Dermis blood vessel endothelial cell (primary cell): ENCODE results near the gene AIRE. TPM values are rescaled to one million over a fixed set of nuclear protein-coding genes. Genes with fewer than 3 reads are reported as not detected.
A peak's percentile ranks its signal among the peaks of the same experiment; 100 is the strongest.

Experiments
- DNase-seq: peaks from one replicate; pipeline ENCODE4 v3.0.0; 2010
- total RNA-seq: library from RNA; depleted of rRNA; stranded (reverse); fragments of >200 nt; gene quantifications from 2 replicates; pipeline ENCODE4 v1.2.3, GENCODE V29; 2014

Gene AIRE
- total RNA-seq, 1 donor from 2014 or later, result not detected

DNA sequence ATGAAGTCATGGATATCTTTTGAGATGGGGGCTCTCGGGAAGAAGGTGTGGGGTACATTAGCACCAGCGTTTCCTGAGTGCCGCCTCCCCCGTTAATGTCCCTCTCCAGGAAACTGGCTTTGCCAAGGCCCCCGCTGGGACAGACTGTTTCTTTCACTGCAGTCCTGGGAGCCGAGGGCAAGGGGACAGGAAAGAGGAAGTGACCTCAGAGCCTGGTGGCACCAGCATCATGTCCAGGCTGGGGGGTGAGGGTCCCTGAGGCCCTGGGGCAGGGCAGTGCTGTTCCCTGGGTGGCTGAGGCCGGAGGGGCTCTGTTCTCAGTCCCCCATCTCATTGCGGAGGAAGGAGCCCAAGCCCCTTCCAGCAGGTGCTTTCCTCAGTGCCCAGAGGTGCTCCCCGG, 20.0 kb downstream of the AIRE start:
- peak; percentile 37 for DNase-seq

DNA sequence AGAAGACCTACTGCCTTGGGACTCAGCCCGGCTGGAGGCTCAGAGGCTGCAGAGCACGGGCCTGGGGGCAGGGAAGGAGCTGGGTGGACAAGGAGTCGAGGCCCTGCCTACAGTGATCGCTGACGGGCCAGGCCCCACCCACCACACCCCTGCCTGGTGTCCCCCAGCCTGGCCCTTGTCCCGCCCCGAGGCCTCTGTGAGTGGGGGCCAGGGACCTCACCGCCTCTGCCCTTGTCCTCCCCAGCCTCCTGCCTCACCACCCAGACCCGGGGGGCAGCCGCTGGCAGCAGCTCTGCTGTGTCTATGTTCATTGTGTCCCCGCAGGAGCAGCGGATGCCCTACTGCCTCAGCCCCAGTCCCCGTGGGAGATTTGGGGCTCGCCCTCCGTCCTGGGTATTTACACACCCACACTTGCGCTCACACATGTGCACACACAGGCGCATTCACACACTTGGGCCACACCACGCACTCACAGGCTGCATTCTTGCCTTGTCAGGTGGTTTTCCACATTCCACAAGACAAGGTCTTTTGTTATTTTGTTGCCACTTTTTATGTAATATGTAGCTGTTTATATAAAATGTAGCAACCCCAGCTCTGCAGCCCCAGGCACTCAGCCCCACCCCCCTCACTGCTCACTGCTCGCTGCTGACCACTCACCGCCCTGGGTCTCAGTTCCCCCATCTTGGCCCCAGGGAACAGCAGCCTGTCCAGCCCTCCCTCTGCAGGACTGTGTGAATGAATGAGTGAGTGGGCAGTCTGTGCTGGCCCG, 21.4 kb downstream of the AIRE start:
- DNase-seq, result no peak

DNA sequence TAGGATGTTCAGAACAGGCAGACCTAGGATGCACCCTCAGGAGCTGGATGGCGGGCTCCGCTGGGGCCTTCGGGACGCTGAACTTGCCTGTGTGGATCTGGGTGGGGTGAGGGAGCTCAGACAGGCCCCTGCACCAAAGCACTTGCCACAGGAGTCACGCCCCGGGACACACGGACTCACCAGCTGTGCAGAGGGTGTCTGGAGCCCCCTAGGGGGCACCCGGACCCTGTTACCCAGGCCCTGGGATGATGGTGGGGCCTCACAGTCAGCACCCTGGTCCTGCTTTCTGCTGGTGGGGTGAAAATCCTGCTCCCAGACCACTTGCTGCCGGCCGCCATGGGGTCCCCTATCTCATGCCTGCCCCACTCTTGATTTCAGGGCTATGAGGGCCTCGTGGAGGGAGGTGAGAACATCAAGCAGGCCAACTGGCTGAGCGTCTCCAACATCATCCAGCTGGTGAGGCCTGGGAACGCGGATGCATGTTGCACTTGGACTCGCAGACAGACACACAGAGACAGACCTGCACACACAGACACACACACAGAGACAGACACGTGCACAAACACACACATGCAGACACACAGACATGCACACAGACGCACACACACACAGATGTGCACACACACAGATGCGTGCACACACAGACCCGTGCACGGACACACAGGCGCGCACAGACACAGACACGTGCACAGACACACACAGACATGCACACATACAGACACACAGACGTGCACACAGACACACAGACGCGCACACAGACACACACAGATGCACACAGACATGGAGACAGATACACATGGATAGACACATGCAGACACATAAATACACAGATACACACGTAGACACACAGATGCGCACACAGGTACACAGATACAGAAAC, 25.2 kb downstream of the AIRE start:
- DNase-seq, result no peak

DNA sequence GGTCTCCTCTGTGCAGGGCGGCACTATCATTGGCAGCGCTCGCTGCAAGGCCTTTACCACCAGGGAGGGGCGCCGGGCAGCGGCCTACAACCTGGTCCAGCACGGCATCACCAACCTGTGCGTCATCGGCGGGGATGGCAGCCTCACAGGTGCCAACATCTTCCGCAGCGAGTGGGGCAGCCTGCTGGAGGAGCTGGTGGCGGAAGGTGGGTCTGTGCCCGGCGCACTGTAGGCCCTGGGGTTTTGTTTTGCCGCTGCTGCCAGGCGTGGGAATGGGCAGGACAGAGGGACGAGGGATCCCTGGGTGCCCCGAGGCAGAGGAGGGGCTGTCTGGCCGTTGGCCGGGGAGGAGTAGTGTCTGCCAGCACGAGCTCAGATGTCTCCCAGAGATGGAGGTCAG, 26.4 kb downstream of the AIRE start:
- no peak for DNase-seq

DNA sequence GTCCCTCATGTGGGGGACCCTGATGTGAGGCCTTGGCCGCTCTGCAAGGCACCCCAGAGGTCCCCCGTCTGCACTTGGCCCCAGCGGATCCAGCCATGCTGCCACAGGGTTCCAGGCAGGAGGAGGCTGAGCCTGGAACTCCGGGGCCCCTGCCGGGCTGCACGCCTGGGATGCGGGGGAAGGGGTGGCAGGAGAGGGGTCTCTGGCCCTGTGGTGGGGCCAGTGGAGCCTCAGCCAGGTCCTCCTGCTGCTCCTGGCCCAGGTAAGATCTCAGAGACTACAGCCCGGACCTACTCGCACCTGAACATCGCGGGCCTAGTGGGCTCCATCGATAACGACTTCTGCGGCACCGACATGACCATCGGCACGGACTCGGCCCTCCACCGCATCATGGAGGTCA, 27.0 kb downstream of the AIRE start:
- DNase-seq, result no peak

DNA sequence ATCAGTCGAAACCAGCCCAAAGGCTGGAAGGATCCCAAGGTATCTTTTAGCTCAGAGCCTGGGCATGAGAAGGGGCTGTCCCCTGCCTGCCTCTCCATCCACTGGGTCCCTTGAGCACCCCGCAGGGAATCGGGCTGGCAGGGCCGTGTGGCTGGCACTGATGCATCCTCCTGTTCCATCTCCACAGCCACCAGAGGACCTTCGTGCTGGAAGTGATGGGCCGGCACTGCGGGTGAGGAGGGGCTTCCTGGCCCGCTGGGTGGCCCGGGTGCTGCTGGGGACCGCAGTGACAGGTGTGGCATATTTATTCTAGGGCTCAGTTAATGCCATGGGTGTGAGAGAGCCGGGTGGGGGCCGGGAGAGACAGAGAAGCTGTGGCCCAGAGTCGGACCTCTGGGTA, 27.8 kb downstream of the AIRE start:
- no peak for DNase-seq

DNA sequence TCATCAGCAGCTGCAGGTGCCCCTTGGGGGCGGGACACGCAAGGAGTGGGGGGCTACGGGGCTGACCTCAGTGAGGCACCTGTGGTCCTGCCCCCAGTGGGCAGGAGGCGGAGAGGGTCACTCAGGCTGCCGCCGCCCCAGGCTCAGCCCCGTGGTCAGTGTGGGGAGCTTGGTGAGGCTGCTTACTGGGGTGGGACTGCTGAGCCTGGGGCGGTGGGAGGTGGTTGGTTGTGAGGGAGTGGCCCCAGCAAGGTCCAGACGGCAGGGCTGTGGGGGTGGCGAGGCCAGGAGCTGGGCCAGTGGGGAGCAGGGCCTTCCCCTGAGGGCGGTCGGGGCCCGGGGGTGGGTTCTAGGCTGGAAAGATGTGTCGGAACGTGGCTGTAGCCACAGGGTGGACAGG, 28.5 kb downstream of the AIRE start:
- DNase-seq, result no peak

DNA sequence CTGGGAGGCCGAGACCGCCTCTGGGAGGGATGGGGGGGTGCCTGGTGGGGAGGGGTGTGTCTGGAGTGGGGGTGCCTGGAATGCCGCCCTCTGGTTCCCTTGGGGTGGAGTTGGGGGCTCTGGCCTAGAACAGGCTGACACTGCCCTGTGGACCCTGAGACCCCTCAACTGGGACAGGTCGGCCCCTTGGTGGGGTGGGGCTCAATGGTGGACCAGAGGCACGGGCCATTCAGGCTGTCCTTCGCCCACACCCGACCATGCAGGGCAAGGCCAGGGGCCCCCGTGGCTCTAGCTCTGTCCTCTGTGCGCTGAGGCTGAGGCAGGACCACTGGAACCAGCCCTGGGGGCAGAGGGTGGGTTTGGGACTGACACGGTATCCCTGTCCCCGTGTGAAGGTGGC, 28.9 kb downstream of the AIRE start:
- DNase-seq, result no peak

DNA sequence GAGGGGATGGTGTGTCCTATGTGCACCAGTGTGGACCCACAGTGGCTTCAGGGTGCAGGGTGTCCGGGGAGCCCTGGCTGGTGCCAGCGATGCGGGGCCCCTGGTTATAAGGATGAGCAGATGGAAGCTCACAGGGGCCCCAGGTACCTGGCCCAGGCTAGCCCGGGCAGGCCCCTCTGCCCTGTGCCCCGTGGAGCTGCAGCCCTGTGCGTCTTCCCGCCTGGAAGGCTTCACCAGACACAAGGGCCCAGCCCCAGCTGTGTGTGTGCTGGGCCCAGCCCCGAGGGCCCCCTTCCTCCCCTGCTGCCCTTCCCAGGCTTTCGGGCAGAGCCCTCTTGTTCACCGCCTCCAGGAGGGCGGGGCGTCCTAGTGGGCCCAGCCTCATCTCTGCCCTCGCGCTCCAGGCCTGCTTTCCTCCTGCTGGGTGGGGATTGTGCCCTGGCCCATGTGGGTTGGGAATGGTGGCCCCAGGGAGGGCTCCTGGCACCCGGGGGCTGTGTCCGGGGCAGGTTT, 30.1 kb downstream of the AIRE start:
- no peak for DNase-seq

DNA sequence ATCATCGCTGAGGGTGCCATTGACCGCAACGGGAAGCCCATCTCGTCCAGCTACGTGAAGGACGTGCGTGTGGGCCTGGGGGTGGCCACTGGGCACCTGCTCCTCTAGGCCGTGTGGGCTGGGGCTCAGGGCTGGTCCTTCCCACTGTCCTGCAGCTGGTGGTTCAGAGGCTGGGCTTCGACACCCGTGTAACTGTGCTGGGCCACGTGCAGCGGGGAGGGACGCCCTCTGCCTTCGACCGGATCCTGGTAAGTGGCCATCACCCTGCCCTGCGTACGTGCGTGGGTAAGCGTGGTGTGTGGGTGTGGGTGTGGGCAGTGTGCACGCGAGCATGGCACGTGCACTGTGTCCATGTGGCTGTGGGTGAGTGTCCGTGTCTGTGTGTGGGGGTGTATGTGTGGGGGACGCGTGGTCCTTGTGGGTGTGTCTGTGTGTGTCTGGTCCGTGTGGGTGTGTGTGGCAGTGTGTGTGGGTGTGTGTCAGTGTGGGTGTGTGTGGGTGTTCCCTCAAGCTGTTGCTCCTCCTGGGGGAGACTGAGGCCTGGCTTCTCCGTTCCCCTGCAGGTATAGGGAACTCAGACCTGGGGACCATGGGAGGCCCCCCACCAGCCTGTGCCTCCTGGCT, 30.7 kb downstream of the AIRE start:
- no peak for DNase-seq

DNA sequence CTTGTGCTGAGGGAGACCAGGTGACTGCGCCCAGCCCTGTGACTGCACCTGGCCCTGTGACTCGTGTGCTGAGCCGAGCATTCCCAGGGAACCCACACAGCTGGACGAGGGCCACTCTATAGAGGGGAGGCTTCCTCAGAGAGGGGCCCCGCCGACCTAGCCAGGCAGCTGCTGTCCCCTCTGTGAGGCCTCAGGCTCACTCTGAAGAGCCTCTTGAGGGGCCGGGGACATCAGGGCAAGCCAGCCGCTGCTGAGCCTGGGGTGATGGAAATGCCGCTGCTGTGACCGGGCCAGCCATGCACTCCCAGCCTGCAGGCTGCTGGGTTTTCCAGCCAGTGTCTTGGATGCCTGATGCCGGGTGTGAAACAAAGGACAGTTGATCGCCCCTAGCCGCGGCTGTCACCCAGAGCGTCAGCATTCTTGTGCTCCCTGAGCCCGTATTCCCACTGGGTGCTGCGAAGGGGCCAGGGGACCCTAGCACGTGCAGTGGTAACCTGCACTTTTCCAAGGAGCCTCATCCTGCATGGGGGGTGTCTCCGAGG, 31.6 kb downstream of the AIRE start:
- no peak for DNase-seq

DNA sequence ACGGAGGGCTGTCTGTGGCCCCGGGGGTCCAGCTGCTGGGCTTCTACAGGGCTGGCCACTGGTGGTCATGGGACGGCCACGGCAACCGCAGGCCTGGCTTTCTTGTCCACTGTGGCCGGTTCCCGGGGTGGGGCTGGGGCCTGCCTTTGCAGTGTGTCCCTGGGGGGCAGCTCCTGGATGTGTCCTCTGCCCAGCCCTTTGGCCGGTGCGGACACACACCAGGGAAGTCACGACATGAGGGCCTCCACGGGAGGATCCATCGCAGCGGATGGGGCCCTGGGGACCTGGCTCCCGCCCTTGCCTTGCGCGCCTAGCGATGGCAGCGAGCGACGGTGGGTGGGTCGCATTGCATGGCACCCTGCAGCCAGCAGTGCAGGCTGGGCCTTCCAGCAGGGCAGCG, 32.2 kb downstream of the AIRE start:
- DNase-seq, result no peak

DNA sequence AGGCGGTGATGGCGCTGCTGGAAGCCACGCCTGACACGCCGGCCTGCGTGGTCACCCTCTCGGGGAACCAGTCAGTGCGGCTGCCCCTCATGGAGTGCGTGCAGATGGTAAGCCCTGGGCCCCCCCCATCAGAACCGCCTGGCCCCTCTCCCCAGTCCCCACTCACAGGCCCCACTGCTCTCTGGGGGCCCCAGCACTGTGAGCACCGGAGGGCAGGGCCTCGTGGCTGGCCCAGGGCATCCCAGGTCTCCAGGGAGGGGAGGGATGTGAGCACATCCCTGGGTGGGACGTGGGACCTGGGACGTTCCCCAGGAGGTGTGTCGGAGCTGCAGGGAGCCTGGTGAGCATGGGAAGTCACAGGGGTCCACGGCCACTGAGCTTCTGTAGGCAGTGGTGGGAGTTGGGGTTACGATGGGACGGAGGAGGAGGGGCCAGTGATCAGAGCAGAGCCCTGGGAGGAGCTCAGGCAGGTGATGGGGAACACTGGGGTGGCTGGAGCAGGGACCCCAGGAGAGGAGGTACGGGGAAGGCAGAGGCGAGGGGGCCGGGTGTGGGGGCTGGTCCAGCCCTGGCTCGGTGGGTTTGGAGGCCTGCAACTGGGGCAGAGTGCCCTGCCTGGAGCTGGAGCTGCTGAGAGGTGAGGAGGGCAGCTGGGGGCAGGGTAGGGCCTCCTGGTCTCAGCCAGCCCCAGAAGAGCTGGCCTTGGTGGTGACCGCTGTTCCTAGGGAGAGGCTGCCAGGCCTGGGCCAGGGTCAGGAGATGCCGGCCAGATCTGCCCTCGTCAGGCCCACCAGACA, 33.0 kb downstream of the AIRE start:
- no peak for DNase-seq

DNA sequence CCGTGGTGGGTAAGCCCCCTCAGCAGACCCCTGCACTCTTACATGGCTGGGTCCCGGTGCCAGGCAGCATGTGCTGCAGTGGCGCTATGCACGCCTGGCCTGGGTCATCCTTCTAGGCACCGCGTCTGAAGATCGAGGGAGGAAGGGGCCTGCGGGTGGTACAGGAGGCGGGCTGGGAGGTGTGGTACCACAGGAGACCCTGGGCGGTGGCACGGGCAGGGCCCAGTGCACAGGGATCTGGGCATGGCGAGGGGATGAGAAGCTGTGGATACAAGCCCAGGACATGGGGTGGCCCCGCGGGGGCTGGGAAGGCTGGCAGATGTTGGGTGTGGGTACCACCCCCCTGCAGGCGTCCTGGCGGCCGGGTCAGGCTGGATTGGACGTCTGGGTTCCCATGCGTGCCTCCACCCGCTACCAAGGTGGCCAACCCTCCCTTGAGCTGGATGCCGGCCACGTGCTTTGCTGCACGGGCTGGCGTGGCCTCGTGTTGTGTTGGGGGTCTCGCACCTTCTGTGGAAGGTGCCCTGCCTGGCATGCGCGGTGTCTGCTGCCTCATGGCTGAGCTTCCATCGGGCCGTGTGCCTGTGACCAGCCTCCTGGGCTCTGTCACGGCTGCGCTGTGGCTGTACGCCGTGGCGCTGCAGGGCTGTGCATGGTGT, 33.9 kb downstream of the AIRE start:
- no peak for DNase-seq

DNA sequence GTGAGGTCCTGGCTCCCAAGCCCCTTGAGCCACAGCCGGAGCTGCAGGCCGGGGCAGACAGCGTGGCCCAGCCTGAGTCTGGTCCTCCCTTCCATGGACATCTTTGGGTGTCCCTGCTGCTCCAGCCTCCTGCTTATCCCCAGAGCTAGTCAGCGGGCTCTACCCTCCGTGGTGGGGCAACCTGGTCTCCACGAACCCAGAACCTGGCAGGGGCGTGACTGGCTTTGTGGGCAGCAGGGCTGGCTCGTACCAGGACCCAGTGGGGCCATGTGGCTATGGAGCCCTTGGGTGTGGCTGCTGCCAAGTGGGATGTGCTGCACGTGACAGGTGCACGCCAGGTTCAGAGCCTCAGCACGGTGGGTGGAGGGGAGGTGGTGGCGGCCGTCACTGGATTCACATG, 35.2 kb downstream of the AIRE start:
- DNase-seq, result no peak

DNA sequence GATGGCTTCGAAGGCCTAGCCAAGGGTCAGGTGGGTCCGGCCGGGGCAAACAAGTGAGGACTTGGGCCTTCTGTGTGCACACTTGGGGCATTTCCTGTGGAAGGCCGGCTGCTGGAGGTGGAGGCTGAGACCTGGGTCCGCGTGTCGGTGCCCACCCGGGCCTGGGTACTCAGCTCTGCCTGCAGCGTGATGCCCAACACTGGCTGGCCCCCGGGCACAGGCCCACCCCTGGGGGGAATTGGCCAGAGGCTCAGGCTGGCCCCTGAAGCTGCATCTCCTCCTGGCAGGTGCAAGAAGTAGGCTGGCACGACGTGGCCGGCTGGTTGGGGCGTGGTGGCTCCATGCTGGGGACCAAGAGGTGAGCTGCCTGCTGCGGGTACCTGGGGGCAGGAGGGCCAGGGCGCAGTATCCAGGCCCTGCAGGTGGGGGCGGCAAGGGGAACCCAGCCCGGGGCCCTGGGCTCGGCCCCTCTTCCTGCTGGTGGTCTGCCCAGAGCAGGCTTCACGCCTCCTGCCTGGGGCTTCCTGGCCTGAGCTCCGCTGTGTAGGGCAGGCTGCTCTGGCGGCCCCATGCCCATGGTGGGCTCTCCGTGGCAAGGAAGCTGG, 36.3 kb downstream of the AIRE start:
- no peak for DNase-seq

DNA sequence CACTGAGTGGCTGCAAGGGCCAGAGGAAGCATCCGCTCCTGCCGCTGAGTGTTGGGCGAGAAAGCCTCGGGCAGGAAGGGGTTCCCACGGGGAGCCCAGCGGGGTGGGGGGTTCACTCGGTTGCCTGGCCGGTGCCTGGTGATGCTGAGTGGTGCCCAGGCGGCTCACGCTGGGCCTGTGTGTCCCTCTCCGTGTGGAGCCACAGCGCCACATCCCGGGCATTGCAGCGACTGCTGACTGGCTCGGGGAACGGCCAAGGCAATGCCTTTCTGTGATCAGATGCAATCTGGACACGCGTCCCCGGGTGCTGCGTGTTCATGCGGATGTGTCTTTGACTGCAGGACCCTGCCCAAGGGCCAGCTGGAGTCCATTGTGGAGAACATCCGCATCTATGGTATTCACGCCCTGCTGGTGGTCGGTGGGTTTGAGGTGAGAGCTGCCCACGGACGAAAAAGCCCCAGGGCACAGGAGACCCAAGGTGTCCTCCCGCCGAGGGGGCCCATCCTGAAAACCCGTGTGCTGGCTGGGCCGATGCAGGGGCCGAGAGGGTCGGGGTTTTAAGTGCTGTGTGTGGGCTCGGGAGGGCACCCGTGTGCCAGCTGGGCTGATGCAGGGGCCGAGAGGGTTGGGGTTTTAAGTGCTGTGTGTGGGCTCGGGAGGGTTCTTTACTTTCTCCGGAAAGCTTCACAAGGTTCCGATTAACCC, 37.1 kb downstream of the AIRE start:
- DNase-seq, result no peak

DNA sequence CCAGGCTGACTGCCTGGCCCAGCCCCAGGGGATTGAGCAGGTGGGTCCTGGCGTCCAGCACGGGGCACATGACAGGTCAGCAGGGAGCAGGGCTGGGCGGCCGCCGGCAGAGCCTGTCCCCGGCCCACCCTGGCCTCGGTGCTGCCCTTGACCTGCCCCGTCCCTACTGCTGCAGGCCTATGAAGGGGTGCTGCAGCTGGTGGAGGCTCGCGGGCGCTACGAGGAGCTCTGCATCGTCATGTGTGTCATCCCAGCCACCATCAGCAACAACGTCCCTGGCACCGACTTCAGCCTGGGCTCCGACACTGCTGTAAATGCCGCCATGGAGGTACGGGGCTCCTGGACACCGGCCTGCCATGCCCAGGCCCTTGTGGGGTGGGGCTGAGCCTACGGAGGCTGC, 37.9 kb downstream of the AIRE start:
- no peak for DNase-seq

DNA sequence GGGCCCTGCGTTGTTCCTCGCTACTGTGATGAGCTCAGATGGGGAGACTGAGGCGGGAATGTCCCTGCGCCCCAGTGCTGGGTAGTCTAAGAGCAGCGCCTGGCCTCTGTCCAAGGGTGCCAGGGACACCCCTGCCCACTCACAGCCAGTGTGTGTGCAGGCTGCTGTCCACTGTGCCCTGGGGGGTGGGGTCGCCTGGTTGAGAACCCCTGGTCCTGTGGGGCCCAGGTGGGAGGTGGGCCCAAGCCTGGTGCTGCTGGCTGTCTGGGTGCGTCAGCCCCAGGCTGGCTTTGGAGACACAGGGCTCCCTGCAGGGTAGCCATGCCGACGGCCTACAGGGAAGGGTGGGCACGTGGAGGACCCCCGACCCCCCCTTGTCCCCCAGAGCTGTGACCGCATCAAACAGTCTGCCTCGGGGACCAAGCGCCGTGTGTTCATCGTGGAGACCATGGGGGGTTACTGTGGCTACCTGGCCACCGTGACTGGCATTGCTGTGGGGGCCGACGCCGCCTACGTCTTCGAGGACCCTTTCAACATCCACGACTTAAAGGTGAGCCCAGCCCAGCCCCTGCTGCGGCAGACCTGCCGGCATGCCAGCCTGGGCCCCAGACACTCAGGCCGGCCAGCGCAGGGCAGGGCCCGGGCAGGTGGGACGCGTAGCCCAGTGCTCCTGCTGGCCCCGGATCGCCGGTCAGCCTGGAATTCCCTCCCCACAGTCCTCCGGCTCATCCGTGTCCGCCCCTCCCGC, 38.6 kb downstream of the AIRE start:
- no peak for DNase-seq

DNA sequence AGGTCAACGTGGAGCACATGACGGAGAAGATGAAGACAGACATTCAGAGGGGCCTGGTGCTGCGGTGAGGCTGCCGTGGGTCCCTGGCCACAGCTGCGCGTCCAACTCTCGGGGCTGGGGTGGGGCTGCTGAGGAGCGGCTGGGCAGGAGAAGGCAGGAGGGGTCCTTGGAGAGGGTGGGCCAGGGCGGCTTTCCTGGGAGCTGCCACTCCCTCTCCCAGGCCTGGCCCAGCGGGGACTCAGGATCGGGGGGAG, 39.1 kb downstream of the AIRE start:
- DNase-seq, result no peak
